Measurements from ENCODE around the gene MAPK7. TPM values are rescaled to one million over a fixed set of nuclear protein-coding genes. Genes with fewer than 3 reads are reported as not detected.

MAPK7 gene
- total and polyA plus RNA-seq, 10 of the 15 experiments (the other 5 are each of a cell fraction or from before 2014, with no cell fraction given), result 0.37 to 13.5 (median 5.6) TPM

GRCh38 chr17:19359856-19360255, 18.4 kb upstream of the MAPK7 start:
- WGBS (ENCODE audit: insufficient coverage, insufficient replicate concordance, low lambda C conversion rate, missing lambda C conversion rate), result 45% methylated on average over 5 of the region's 5 CpGs
- Histone ChIP-seq H3K27me3 (replicated peaks in 1 of 2; ENCODE audit: control insufficient read depth in 2 of 2, insufficient read depth in 2 of 2, low read length in 1 of 2) (no peaks in the 10 kb centered on the region; a peak in 2 of 4 replicates), H3K4me1 (ENCODE audit: control insufficient read depth, insufficient read depth, low read length) (peaks cover 7% of the 10 kb centered on the region), H3K79me2 (ENCODE audit: control insufficient read depth, insufficient read depth, low read length) (no peaks in the 10 kb centered on the region), H3K4me2 (ENCODE audit: control insufficient read depth, insufficient read depth) (no peak overlapping the region), H3K9me3 (replicated peaks; ENCODE audit: control insufficient read depth, insufficient read depth, low read length) (no peaks in the 10 kb centered on the region), H3K36me3 (ENCODE audit: control insufficient read depth in 2 of 2, insufficient read depth in 2 of 2, low read length in 1 of 2) (no peaks in the 10 kb centered on the region), H2AFZ (ENCODE audit: control insufficient read depth, low read depth, low read length) (no peak overlapping the region), H3K4me3 (no peak overlapping the region), H3K9ac (ENCODE audit: control insufficient read depth, insufficient read depth, low read length) (no peak overlapping the region), H4K20me1 (ENCODE audit: control insufficient read depth, insufficient read depth) (no peaks in the 10 kb centered on the region), H3K27ac (ENCODE audit: control insufficient read depth, insufficient read depth) (no peak overlapping the region)
- no TSS peak for BruUV-seq (replicated peaks)
- ChIA-PET RAD21 (ENCODE audit: unreplicated experiment) (no interaction called here), CTCF (interaction anchor here (0.6 to 1.7 kb wide), 3 partner anchors 10 to 87 kb away, joined by 4 to 5 read pairs (median 5); partner anchors contain the start of gene MAPK7), SMC1A (ENCODE audit: uncharacterized antibody, unreplicated experiment) (no interaction called here), POLR2A (no interaction called here)
- ATAC-seq (no peak), FAIRE-seq (no peak), DNase-seq (ENCODE audit: low read depth, low spot score) (no peak)
- intact Hi-C loops (cut with micrococcal nuclease; ENCODE audit: unreplicated experiment) (loop anchor here (5.0 to 10.0 kb wide), 2 partner anchors 152 to 285 kb away; partner anchors contain the start of gene ALDH3A2), in situ Hi-C loops (cut with MboI) (loop anchor here (5.0 kb wide), 1 partner anchor 87 kb away; no protein-coding TSS in a partner anchor)
- TF ChIP-seq NFYA (IDR thresholded peaks at IDR 0.05; ENCODE audit: borderline replicate concordance, low read depth, low read length), result no peak
- no peak for TF ChIP-seq IRF3 (IDR thresholded peaks at IDR 0.05)
- TF ChIP-seq SIN3A (IDR thresholded peaks at IDR 0.05; ENCODE audit: low read depth, low read length), result no peak
- no peak for TF ChIP-seq STAT3 (IDR thresholded peaks at IDR 0.05; ENCODE audit: low read depth, low read length)
- no peak for TF ChIP-seq ATF3 (IDR thresholded peaks at IDR 0.05; ENCODE audit: borderline replicate concordance, extremely low read depth, low read depth, low read length)
- TF ChIP-seq BCL3 (IDR thresholded peaks at IDR 0.05; ENCODE audit: borderline replicate concordance, insufficient read depth, low read depth, low read length, poor library complexity, severe bottlenecking), result no peak
- TF ChIP-seq ZNF622 (IDR thresholded peaks at IDR 0.05), result no peak
- TF ChIP-seq PAX8 (IDR thresholded peaks at IDR 0.05), result no peak
- TF ChIP-seq CEBPZ (IDR thresholded peaks at IDR 0.05; ENCODE audit: low read depth, low read length), result no peak
- no peak for TF ChIP-seq RUNX3 (IDR thresholded peaks at IDR 0.05; ENCODE audit: low read length)
- no peak for TF ChIP-seq BCL11A (IDR thresholded peaks at IDR 0.05; ENCODE audit: low read depth, low read length)
- TF ChIP-seq ESRRA (IDR thresholded peaks at IDR 0.05; ENCODE audit: low read length), result no peak
- no peak for TF ChIP-seq SUPT20H (IDR thresholded peaks at IDR 0.05; ENCODE audit: borderline replicate concordance, control insufficient read depth, low read depth, low read length)
- TF ChIP-seq HDAC6 (IDR thresholded peaks at IDR 0.05; ENCODE audit: unreplicated experiment), result no peak
- no peak for TF ChIP-seq SREBF2 (IDR thresholded peaks at IDR 0.05; ENCODE audit: low read length)
